ENCODE measurements around the gene HLA-A. TPM values are rescaled to one million over a fixed set of nuclear protein-coding genes. Genes with fewer than 3 reads are reported as not detected.

The HLA-A gene
- total RNA-seq, 1 donor from 2014 or later, result 252 TPM

GRCh38 chr6:29964518-29964886 lies 22.2 kb downstream of the HLA-A start:
- Histone ChIP-seq H3K27me3 (ENCODE audit: low read depth) (no peaks in the 10 kb centered on the region), H3K4me3 (peak overlapping the region; percentile 69), H3K36me3 (no peaks in the 10 kb centered on the region), H3K4me1 (peaks cover 54% of the 10 kb centered on the region), H3K27ac (replicated peaks) (peak overlapping the region; percentile 93), H3K9me3 (replicated peaks) (no peaks in the 10 kb centered on the region)
- DNase-seq, result no peak
- intact Hi-C loops (cut with micrococcal nuclease), result no loop called here
- no peak for TF ChIP-seq CTCF (IDR thresholded peaks at IDR 0.05; ENCODE audit: borderline replicate concordance)

GRCh38 chr6:29964887-29965562 lies 22.7 kb downstream of the HLA-A start:
- H3K27me3 ChIP-seq (ENCODE audit: low read depth), result no peaks in the 10 kb centered on the region
- peak overlapping the region; percentile 93 for H3K27ac ChIP-seq (replicated peaks)
- no peak for TF ChIP-seq CTCF (IDR thresholded peaks at IDR 0.05; ENCODE audit: borderline replicate concordance)
- DNase-seq, result peak; percentile 78
- H3K4me1 ChIP-seq, result peaks cover 54% of the 10 kb centered on the region
- no peaks in the 10 kb centered on the region for H3K36me3 ChIP-seq
- intact Hi-C loops (cut with micrococcal nuclease), result no loop called here
- peak overlapping the region; percentile 69 for H3K4me3 ChIP-seq
- H3K9me3 ChIP-seq (replicated peaks), result no peaks in the 10 kb centered on the region

- intact Hi-C loops (cut with micrococcal nuclease), result no loop called here
- H3K9me3 ChIP-seq (replicated peaks), result no peaks in the 10 kb centered on the region
- H3K4me1 ChIP-seq, result peaks cover 54% of the 10 kb centered on the region
- no peak for TF ChIP-seq CTCF (IDR thresholded peaks at IDR 0.05; ENCODE audit: borderline replicate concordance)
- H3K36me3 ChIP-seq, result no peaks in the 10 kb centered on the region
- peak overlapping the region; percentile 69 for H3K4me3 ChIP-seq
- peak overlapping the region; percentile 93 for H3K27ac ChIP-seq (replicated peaks)
- no peaks in the 10 kb centered on the region for H3K27me3 ChIP-seq (ENCODE audit: low read depth)
- DNase-seq, result no peak
These were observed 23.2 kb downstream of the HLA-A start for GRCh38 chr6:29965563-29965872.

- Histone ChIP-seq H3K27me3 (ENCODE audit: low read depth) (no peaks in the 10 kb centered on the region), H3K4me1 (peaks cover 54% of the 10 kb centered on the region), H3K27ac (replicated peaks) (peak overlapping the region; percentile 93), H3K36me3 (no peaks in the 10 kb centered on the region), H3K4me3 (peak overlapping the region; percentile 69), H3K9me3 (replicated peaks) (no peaks in the 10 kb centered on the region)
- TF ChIP-seq CTCF (IDR thresholded peaks at IDR 0.05; ENCODE audit: borderline replicate concordance), result no peak
- intact Hi-C loops (cut with micrococcal nuclease), result no loop called here
- DNase-seq, result peak; percentile 88
These were observed 23.7 kb downstream of the HLA-A start for GRCh38 chr6:29965873-29966601.

GRCh38 chr6:29967379-29968010 lies 25.2 kb downstream of the HLA-A start:
- peak overlapping the region; percentile 1 for H3K4me3 ChIP-seq
- TF ChIP-seq CTCF (IDR thresholded peaks at IDR 0.05; ENCODE audit: borderline replicate concordance), result peak; percentile 37
- peak overlapping the region; percentile 93 for H3K27ac ChIP-seq (replicated peaks)
- intact Hi-C loops (cut with micrococcal nuclease), result no loop called here
- no peaks in the 10 kb centered on the region for H3K36me3 ChIP-seq
- H3K4me1 ChIP-seq, result peaks cover 46% of the 10 kb centered on the region
- no peaks in the 10 kb centered on the region for H3K27me3 ChIP-seq (ENCODE audit: low read depth)
- no peaks in the 10 kb centered on the region for H3K9me3 ChIP-seq (replicated peaks)
- no peak for DNase-seq

All from left ventricle myocardium inferior (tissue), 1 donor.